M059J (cell line): ENCODE data around the gene CLEC1A. TPM values are rescaled to one million over a fixed set of nuclear protein-coding genes. Genes with fewer than 3 reads are reported as not detected.

Experiments
- DNase-seq: peaks from one replicate; pipeline ENCODE4 v3.0.0-alpha.2; 2012; ENCODE audit warnings: low read depth
- total RNA-seq: library from RNA; depleted of rRNA; stranded (reverse); fragments of >200 nt; shearing (Covaris generic); gene quantifications from 2 replicates; pipeline ENCODE4 v1.2.3, GENCODE V29; 2014

CLEC1A gene
- total RNA-seq, 1 experiment from 2014 or later, result 0.99 TPM

- DNase-seq, result peak; percentile 91
Measured at GRCh38 chr12:10101042-10101579, 2.3 kb upstream of the CLEC1A start.

- DNase-seq, result peak; percentile 55
Measured at GRCh38 chr12:10097521-10097920, 1.3 kb downstream of the CLEC1A start.

- DNase-seq, result no peak
Measured at GRCh38 chr12:10095971-10096370, 2.8 kb downstream of the CLEC1A start.

GRCh38 chr12:10094646-10095395 lies 4.0 kb downstream of the CLEC1A start:
- no peak for DNase-seq

GRCh38 chr12:10088955-10089900 lies 9.6 kb downstream of the CLEC1A start:
- no peak for DNase-seq

GRCh38 chr12:10088031-10088430 lies 10.8 kb downstream of the CLEC1A start:
- no peak for DNase-seq

- no peak for DNase-seq
Measured at GRCh38 chr12:10086387-10086786, 12.4 kb downstream of the CLEC1A start.

- no peak for DNase-seq
Measured at GRCh38 chr12:10084733-10085132, 14.1 kb downstream of the CLEC1A start.

GRCh38 chr12:10082117-10082874 lies 16.5 kb downstream of the CLEC1A start:
- peak; percentile 42 for DNase-seq

- no peak for DNase-seq
Measured at GRCh38 chr12:10075451-10075850, 23.3 kb downstream of the CLEC1A start.

- no peak for DNase-seq
Measured at GRCh38 chr12:10073261-10073660, 25.5 kb downstream of the CLEC1A start.

GRCh38 chr12:10072131-10072530 lies 26.7 kb downstream of the CLEC1A start:
- no peak for DNase-seq

GRCh38 chr12:10070380-10070779 lies 28.4 kb downstream of the CLEC1A start:
- DNase-seq, result no peak

GRCh38 chr12:10069976-10070375 lies 28.8 kb downstream of the CLEC1A start:
- no peak for DNase-seq

- peak; percentile 92 for DNase-seq
Measured at GRCh38 chr12:10069099-10069498, 29.7 kb downstream of the CLEC1A start.

GRCh38 chr12:10068644-10069043 lies 30.1 kb downstream of the CLEC1A start:
- peak; percentile 15 for DNase-seq

- DNase-seq, result peak; percentile 32
Measured at GRCh38 chr12:10067942-10068341, 30.8 kb downstream of the CLEC1A start.

- DNase-seq, result no peak
Measured at GRCh38 chr12:10067264-10067663, 31.5 kb downstream of the CLEC1A start.

- peak; percentile 60 for DNase-seq
Measured at GRCh38 chr12:10065241-10065640, 33.5 kb downstream of the CLEC1A start.

- no peak for DNase-seq
Measured at GRCh38 chr12:10058387-10058786, 40.4 kb downstream of the CLEC1A start.

- no peak for DNase-seq
Measured at GRCh38 chr12:10052193-10052913, 46.4 kb downstream of the CLEC1A start.
